GM18951 (cell line): ENCODE results near the gene ASF1A.

ENCODE experiments used
- POLR2A ChIP-seq: IDR thresholded peaks from 4 replicates; pipeline ENCODE4 v1.6.1; 2011; ENCODE audit warnings: mild to moderate bottlenecking; ENCODE audit not compliant: insufficient read length, insufficient read depth; ENCODE audit errors: extremely low read depth
- in situ Hi-C: fragments of 300-500 bp; cut with MboI; formaldehyde crosslinking; loops from one replicate; pipeline ENCODE4 v1.12.0; 2022; ENCODE audit warnings: low sequenced_read_pairs, mixed read lengths, inconsistent platforms; ENCODE audit not compliant: unreplicated experiment

The ASF1A gene

DNA sequence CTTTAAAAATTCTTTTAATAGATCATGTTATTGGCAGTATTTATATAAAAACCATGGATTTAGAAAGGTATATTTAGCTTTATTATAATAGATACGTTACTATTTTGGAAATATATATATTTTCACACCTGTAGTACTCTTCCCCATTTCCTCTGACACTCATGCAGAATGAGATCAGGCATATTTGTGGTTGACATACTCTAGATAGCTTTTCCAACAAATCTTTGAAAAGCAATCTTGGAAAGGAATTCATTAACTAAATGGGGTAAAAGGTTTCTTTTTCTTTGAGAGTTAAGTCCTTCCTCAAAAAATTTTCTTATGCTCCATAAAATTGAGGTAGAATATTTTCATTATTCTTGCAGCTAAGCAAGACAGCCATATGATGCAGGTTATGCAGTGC lies 14.5 kb downstream of the ASF1A start:
- in situ Hi-C loops: no loop called here
- TF ChIP-seq POLR2A: no peak

DNA sequence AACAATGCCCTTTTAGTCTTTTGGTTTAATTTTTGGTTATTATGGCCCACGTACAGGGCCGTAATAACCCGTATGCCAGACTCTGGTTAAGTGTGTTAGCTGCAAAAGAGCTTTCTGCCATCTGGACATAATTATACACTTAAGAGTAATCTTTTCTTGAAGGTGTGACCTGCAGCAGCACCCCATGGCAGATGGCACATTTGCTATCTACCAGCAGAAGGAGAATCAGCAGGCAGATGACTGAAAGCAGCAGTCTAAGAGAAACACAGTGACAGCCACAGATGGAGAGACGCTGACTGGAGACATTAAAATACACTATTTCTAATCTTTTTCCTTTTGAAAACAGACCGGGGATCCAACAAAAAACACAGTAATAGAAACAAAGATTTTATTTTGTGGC lies 18.7 kb downstream of the ASF1A start:
- no peak for TF ChIP-seq POLR2A
- in situ Hi-C loops: no loop called here

DNA sequence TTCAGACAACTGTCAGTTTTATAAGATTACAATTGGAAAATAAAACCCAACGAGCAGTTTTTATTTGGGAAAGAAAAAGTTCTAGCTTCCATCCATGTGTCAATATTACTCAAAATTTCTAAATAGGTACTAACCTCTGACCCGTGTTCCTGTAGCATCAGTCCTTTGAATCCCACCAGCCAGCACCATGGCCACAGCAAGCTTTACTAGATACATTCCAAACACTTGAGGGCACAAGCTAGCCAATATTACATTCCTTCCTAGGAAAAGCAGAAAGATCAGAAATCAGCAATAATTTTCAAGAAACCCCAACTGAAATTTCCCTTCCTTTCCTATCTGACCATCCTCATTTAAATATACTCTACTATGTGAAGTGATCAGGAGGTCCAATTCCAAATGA lies 19.2 kb downstream of the ASF1A start:
- no peak for TF ChIP-seq POLR2A
- in situ Hi-C loops: no loop called here

DNA sequence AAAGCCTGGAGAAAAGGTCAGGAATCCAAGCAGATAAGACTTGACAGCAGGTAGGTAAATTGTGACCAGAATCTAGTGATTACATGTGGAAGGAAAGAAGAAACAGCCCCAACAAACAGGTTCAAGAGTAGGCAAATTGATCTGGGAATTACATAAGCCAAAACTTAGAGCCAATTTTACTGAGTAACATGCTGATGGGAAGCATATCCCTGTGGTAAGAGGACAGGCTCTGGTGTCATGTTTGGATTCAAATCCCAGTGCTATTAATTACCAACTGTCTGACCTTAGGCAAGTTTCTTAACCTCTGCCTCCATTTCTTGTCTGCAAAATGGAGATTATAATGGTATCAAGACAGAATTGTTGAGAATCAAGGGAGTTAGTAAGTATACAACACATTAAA lies 20.6 kb downstream of the ASF1A start:
- in situ Hi-C loops: no loop called here
- no peak for TF ChIP-seq POLR2A

DNA sequence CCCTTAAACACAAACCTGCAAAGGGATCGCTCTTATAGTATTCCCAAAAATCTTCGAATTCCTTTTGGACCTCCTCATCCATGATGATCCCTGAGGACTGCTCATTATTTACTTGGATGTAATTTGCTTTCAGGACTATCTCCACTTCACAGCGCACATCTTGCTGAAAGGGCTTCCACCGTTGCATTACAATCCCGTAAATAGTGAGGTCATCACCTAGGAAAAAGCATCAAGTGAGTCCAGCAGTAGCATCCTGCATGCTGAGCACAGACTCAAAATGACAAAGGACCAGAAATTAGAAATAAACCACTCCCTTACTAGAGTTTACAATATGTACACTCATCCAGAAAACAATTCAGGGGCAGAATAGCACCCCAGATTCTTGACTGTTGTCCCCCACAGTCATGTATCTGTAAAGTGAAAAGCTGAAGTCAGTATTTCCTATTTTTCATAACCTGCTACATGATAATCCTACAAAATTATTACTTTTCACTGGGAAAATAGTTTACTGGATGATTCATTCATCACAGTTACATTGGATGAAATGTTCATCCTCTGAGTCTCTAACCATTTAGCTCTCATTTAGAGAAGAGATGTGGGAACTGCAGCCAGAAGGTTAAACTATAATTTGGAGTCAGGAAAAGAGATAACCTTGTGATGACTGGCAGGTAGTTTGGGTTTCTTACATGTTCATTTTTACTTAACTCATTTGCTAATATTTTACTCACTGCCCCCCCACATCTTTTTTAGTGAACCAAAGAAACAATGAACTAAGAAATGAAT lies 23.8 kb downstream of the ASF1A start:
- in situ Hi-C loops: no loop called here
- TF ChIP-seq POLR2A: no peak

DNA sequence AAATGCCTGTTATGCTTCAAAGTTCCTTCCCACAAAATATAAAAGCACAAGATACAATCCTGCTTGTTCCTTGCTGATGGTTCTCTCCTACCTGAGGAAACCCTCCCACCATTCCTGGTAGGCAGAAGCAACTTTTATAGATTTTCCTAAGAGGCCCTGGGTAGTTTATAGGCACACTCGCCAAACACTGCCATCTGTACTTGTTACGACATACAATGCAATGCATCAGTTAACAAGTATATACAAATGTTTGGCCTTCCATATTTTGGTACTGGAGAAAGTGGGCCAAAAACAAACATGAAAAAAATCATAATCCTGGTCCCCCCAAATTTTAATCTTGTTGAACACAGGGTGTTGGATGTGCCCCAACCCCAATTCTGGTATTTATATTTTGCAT lies 24.4 kb downstream of the ASF1A start:
- no peak for TF ChIP-seq POLR2A
- in situ Hi-C loops: no loop called here

DNA sequence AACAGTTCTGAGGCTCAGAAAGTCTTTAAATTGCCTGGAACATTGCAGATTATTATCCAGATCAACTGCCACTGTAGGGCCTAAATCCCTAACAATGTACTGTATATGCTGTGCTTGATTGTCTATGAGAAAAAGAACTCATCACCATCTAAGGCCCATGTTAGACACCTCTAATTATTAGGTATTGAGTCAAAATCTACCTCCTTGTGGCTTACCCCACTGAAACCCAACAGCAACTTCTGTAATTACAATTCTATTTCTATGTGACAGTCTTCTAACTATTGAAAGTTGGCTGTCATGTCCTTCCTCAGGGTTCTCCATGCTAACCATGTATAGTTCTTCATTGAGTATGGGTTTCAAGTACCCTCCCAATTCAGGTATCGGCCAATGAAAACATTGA lies 27.1 kb downstream of the ASF1A start:
- in situ Hi-C loops: no loop called here

DNA sequence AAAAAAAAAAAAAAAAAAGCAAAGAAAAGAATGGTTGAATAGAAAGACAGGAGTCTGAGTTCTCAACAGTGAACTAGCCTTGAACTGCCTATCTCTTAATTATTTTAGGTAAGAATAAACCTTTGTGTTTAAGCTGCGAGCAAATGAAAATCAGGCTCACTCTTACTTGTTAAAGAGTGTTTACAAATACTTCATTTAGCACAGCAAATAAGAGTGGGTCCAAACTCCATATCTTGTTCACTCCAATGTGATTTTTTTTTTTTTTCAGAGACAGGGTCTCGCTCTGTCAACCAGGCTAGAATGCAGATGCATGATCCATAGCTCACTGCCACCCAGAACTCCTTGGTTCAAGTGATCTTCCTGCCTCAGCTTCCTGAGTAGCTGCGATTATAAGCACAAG lies 29.1 kb downstream of the ASF1A start:
- no peak for TF ChIP-seq POLR2A
- in situ Hi-C loops: no loop called here

More for the DNA sequence above, 27.1 kb downstream of the ASF1A start:
- TF ChIP-seq POLR2A: no peak

DNA sequence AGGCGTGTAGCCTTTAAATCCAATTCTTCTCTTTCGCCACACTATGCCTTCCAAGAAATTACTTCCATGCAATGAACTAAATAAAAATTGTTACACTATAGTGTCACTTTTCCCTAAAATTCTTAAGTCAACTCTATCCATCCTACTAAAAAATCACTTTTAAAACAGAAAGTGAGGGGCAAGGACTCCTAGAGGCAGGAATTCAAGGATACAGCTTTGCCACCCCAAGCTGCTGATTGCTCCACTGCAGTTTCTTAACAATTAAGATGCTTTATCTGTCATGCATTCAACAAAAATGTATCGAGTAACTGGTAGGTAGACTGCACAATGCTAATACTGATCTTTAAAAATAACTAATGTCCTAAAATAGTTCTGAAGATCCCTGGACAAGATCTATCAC lies 36.7 kb downstream of the ASF1A start:
- no peak for TF ChIP-seq POLR2A
- in situ Hi-C loops: no loop called here

DNA sequence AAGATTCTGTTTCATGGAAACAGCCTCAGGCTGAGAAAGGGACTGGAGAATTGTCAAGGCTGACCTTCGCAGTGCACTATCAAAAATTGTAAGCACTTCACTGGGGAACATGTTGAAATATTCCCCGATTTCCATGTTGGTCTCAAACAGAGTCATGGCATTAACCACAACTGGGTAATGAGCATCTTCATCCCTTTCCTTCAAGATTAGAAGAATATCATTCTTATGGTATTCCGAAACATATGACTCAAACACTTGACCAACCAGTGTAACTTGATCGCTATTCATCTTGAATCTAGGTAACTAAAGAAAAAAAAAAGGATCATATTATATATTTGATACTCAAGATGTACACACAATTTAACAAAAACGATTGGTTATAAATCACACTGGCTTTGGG lies 37.5 kb downstream of the ASF1A start:
- in situ Hi-C loops: no loop called here

DNA sequence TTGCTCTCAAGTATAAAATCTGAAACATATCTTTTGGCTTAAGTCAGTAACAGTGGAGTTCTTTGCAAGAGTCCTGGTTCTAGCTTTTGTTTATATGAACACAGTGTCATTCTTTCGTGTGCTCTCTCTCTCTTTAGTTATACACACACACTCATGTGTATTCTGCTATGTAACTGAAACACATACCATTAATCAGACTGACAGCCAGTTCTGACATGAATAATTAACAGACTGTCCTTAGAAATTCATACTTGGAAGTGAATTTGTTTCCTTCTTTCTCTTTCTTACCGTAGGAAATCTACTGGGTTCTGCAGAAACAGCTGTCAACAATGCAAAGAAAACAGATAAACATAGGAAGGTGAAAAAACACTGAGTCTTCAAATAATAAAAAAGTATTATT lies 38.5 kb downstream of the ASF1A start:
- in situ Hi-C loops: no loop called here
- no peak for TF ChIP-seq POLR2A

More for the DNA sequence above, 37.5 kb downstream of the ASF1A start:
- no peak for TF ChIP-seq POLR2A

DNA sequence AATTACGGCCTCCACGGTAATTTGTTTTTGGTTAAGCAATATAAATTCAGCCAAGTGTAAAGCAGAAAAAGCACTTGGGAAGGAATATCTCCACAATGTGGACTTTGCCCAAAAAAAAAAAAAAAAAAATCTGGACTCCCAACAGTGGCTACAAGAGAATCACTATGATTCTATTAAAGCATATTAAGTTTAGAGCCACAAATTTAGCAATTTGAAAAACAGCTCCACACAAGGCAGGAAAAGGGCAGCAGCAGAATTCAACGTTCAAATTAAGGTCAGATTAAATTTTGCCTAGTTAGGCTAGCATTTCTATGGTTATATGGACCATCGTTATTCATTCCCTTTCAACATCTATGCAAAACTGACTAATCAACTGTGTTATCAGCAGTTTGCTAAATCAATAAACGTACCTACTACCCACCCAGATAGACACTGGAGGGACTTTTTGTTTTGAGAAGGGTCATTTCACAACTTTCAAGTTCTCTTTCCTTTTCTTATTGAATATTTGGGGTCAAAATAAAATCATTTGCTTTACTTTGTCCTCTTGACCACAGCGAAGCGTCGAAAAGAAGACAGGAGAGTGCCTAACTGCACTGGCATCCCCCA lies 40.0 kb downstream of the ASF1A start:
- in situ Hi-C loops: no loop called here
- no peak for TF ChIP-seq POLR2A

DNA sequence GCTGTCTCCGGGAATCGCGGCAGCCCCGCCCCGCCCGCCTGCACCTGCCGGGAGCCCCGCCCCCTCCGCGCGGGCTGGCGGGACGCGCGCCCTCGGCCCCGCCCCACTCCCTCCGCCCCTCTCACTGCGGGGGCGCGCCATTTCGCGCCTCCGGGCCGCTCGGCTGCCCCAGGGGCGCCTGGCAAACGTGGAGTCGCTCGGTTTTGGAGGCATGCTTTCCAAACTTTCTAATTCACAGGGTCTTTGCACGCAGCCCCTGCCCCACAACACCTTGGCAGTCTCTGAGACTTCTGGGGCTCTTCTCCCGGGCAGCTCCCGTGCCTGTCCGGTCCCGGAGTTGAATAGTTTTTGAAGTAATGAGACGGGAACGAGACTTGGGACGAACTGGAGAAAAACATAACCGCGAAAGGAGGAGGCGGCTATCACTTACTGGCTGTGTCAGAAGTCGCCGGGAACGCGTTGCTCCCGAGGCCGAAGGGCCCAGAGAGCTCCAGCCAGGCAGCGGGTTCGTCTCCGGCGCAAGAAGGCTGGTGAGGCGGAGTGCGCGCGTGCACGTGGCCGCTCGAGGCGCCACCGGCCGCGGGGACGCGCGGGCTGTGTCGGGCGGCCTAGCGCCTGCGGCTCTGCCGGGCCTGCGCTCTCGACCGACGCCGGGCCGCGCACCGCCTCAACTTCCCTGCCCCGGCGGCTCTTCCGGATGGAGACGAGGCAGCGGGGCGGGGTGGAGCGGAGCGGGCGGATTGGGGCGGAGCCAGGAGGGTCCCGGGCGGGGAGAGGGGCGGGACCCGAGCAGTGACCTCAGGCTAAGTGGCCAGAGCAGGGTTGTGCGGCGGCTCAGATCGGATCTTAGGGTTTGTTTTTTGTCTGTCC lies 40.7 kb downstream of the ASF1A start, which contains the start of gene MCM9:
Gene MCM9, minus strand, starts transcription at position 699 of the 870 bp plus-strand sequence. CDS start 3,436 bp downstream, outside the sequence.
- in situ Hi-C loops: no loop called here
- TF ChIP-seq POLR2A: peak; percentile 69
